ENCODE data around the gene PLCL2.

Gene PLCL2

GRCh38 chr3:17118771-17119170 lies 234.0 kb downstream of the PLCL2 start:
- TF ChIP-seq EZH2phosphoT487 (conservative IDR thresholded peaks at IDR 0.05; ENCODE audit: low read length) (no peak), CTCF (IDR thresholded peaks at IDR 0.05; ENCODE audit: insufficient read depth, low read length, poor library complexity, severe bottlenecking) (no peak)
- Histone ChIP-seq H3K4me2 (ENCODE audit: low read depth, low read length, poor library complexity, severe bottlenecking) (no peak overlapping the region), H3K9me2 (replicated peaks; ENCODE audit: insufficient read depth, low read length) (no peaks in the 10 kb centered on the region), H3K4me3 (ENCODE audit: insufficient read depth, low read length, poor library complexity, severe bottlenecking) (no peak overlapping the region), H3K27ac (ENCODE audit: low read depth, low read length) (no peak overlapping the region), H2AFZ (ENCODE audit: low read depth, low read length, severe bottlenecking) (no peak overlapping the region), H3K36me3 (ENCODE audit: low read length) (no peaks in the 10 kb centered on the region), H3K9me3 (ENCODE audit: insufficient read depth, low read length) (peaks cover 6% of the 10 kb centered on the region; the same call in 1 of the 2 replicates), H3K9ac (ENCODE audit: low read length) (no peak overlapping the region), H4K20me1 (ENCODE audit: low read depth, low read length) (no peaks in the 10 kb centered on the region), H3K27me3 (ENCODE audit: low read length) (no peaks in the 10 kb centered on the region), H3K79me2 (ENCODE audit: insufficient read depth, low read length) (no peaks in the 10 kb centered on the region), H3F3A (ENCODE audit: insufficient read depth) (no peaks in the 10 kb centered on the region)

- no peak overlapping the region for H2AFZ ChIP-seq (ENCODE audit: low read depth, low read length, severe bottlenecking)
- H3K9me3 ChIP-seq (ENCODE audit: insufficient read depth, low read length) = peaks cover 6% of the 10 kb centered on the region; the same call in 1 of the 2 replicates
- H3K79me2 ChIP-seq (ENCODE audit: insufficient read depth, low read length) = no peaks in the 10 kb centered on the region
- no peak overlapping the region for H3K4me2 ChIP-seq (ENCODE audit: low read depth, low read length, poor library complexity, severe bottlenecking)
- no peaks in the 10 kb centered on the region for H3K27me3 ChIP-seq (ENCODE audit: low read length)
- no peaks in the 10 kb centered on the region for H3F3A ChIP-seq (ENCODE audit: insufficient read depth)
- no peaks in the 10 kb centered on the region for H3K36me3 ChIP-seq (ENCODE audit: low read length)
- no peak overlapping the region for H3K27ac ChIP-seq (ENCODE audit: low read depth, low read length)
- no peak for TF ChIP-seq CTCF (IDR thresholded peaks at IDR 0.05; ENCODE audit: insufficient read depth, low read length, poor library complexity, severe bottlenecking)
- TF ChIP-seq EZH2phosphoT487 (conservative IDR thresholded peaks at IDR 0.05; ENCODE audit: low read length) = no peak
- no peaks in the 10 kb centered on the region for H3K9me2 ChIP-seq (replicated peaks; ENCODE audit: insufficient read depth, low read length)
- H4K20me1 ChIP-seq (ENCODE audit: low read depth, low read length) = no peaks in the 10 kb centered on the region
- no peak overlapping the region for H3K4me3 ChIP-seq (ENCODE audit: insufficient read depth, low read length, poor library complexity, severe bottlenecking)
- no peak overlapping the region for H3K9ac ChIP-seq (ENCODE audit: low read length)
Measured at GRCh38 chr3:17119201-17120072, 234.7 kb downstream of the PLCL2 start.

- Histone ChIP-seq H2AFZ (ENCODE audit: low read depth, low read length, severe bottlenecking) (no peak overlapping the region), H3K27me3 (ENCODE audit: low read length) (no peaks in the 10 kb centered on the region), H3K9me2 (replicated peaks; ENCODE audit: insufficient read depth, low read length) (no peaks in the 10 kb centered on the region), H3F3A (ENCODE audit: insufficient read depth) (no peaks in the 10 kb centered on the region), H3K9ac (ENCODE audit: low read length) (no peak overlapping the region), H4K20me1 (ENCODE audit: low read depth, low read length) (no peaks in the 10 kb centered on the region), H3K27ac (ENCODE audit: low read depth, low read length) (no peak overlapping the region), H3K9me3 (ENCODE audit: insufficient read depth, low read length) (peaks cover 6% of the 10 kb centered on the region; the same call in 1 of the 2 replicates), H3K36me3 (ENCODE audit: low read length) (no peaks in the 10 kb centered on the region), H3K4me2 (ENCODE audit: low read depth, low read length, poor library complexity, severe bottlenecking) (no peak overlapping the region), H3K4me3 (ENCODE audit: insufficient read depth, low read length, poor library complexity, severe bottlenecking) (no peak overlapping the region), H3K79me2 (ENCODE audit: insufficient read depth, low read length) (no peaks in the 10 kb centered on the region)
- no peak for TF ChIP-seq EZH2phosphoT487 (conservative IDR thresholded peaks at IDR 0.05; ENCODE audit: low read length)
- TF ChIP-seq CTCF (IDR thresholded peaks at IDR 0.05; ENCODE audit: insufficient read depth, low read length, poor library complexity, severe bottlenecking) = no peak
Measured at GRCh38 chr3:17120115-17120514, 235.4 kb downstream of the PLCL2 start.

Measured in SU-DHL-6 (cell line).